Inferior parietal cortex (tissue), 1 donor: ENCODE results near the gene NAGA.

ENCODE experiments used
- DNase-seq: peaks from one replicate; pipeline ENCODE4 v3.0.0-alpha.2; 2016; ENCODE audit errors: extremely low spot score

NAGA gene

DNA sequence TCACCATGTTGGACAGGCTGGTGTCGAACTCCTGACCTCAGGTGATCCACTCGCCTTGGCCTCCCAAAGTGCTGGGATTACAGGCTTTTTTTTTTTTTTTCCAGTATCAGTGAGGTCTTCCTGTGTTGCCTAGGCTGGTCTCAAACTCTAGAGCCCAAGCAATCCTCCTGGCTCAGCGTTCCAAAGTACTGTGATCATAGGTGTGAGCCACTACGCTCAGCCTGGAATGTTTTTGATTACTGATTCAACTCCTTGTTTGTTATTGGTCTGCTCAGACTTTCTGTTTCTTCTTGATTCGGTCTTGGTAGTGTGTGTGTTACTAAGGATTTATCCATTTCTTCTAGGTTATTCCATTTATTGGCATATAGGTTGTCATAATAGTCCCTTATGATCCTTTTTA, 31.3 kb downstream of the NAGA start:
- no peak for DNase-seq

GRCh38 chr22:42035256-42035655, 35.4 kb downstream of the NAGA start:
- DNase-seq: no peak

- no peak for DNase-seq
These were observed 37.1 kb downstream of the NAGA start for GRCh38 chr22:42033263-42034181.

- DNase-seq: no peak
These were observed 43.9 kb downstream of the NAGA start for GRCh38 chr22:42026705-42027104.

- DNase-seq: no peak
These were observed 45.2 kb downstream of the NAGA start for GRCh38 chr22:42025421-42025820.

DNA sequence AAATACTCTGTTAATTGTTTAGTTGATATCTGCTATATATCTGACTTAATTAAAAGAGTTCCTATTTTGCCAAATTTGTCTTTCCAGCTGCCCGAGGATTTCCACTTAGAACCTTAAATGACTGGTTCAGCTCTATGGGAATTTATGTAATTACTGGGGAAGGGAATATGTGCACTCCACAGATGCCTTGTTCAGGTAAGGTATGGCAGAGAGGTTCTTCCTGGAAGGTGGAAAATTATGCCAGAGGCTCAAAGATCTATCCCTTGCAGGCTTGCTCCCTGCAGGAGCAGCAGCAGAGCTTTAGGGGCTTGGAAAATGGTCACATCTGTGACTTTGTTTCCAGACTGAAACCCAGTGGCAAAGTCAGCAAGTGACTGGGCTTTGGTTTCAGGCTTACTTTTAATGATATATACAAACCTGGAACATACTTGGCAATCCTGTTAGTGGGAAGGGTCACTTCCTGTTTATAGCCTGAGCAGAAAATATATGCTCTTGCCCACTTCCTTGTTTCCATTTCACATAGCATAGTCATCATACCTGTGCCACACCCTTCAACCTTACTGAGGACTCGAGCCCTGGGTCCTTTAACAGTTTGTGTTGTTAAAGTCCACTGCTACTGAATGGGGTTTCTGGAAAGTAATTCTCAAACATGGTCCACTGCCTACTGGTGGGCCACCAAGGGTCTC, 48.3 kb downstream of the NAGA start:
- no peak for DNase-seq

DNA sequence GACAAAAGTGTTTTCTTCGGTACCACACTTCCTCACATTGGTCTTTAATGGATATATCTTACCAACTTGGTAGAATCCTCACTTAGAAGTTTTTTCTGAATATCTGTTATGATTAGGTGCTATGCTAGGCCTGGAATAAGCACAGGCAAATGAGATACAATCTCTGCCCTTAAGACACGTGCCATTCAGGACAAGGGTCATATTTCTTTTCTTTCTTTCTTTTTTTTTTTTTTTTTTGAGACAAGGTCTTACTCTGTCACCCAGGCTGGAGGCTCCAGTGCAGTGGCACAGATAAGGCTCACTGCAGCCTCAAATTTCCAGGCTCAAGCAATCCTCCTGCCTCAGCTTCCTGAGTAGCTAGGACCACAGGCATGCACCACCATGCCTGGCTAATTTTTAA, 49.0 kb downstream of the NAGA start:
- DNase-seq: no peak

GRCh38 chr22:42018224-42018623, 52.4 kb downstream of the NAGA start:
- DNase-seq: no peak

DNA sequence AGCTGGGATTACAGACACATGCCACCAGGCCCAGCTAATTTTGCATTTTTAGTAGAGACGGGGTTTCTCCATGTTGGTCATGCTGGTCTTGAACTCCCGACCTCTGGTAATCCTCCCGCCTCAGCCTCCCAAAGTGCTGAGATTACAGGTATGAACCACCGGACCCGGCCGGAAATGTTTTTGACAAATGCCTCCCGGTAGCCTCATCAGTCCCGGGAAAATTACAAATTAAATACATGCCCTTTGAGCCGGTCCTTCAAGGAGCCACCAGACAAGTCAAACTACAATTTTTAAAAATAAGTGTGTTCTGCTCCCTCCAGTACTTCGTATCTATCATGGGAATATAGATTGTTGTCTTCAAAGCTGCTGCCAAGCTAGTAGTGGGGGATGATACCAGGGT, 54.5 kb downstream of the NAGA start:
- DNase-seq: no peak

DNA sequence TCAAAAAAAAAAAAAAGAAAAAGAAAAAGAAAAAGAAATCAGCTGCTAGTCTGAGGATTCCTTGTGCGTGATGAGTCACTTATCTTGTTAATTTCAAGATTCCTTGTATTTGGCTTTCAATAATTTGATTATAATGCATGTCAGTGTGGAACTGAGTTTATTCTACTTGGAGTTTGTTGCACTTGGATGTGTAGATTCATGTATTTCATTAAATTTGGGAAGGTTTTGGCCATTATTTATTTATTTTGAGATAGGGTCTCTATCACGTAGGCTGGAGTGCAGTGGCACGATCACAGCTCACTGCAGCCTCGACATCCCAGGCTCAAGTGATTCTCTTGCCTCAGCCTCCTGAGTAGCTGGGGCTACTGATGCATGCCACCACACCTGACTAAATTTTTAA, 57.2 kb downstream of the NAGA start:
- no peak for DNase-seq

- DNase-seq: no peak
These were observed 59.8 kb downstream of the NAGA start for GRCh38 chr22:42010778-42011177.
